CD4-positive, alpha-beta T cell treated with Interleukin-17A for 4 hours (primary cell): ENCODE results near the gene TPH1.
"Not testable (repeated sequence)": the region's sequence is repeated elsewhere in the genome, so short reads cannot be mapped to it uniquely, and the experiment has no call there.

ENCODE experiments used
- DNase-seq: peaks from one replicate; pipeline ENCODE4 v3.0.0-alpha.2; 2020; ENCODE audit warnings: mixed read lengths

Gene TPH1

GRCh38 chr11:18019650-18020049 is 26.4 kb downstream of the TPH1 start:
- no peak for DNase-seq

- no peak for DNase-seq
Measured at GRCh38 chr11:18016789-18017188, 29.3 kb downstream of the TPH1 start.

- no peak for DNase-seq
Measured at GRCh38 chr11:18014876-18015275, 31.2 kb downstream of the TPH1 start.

DNA sequence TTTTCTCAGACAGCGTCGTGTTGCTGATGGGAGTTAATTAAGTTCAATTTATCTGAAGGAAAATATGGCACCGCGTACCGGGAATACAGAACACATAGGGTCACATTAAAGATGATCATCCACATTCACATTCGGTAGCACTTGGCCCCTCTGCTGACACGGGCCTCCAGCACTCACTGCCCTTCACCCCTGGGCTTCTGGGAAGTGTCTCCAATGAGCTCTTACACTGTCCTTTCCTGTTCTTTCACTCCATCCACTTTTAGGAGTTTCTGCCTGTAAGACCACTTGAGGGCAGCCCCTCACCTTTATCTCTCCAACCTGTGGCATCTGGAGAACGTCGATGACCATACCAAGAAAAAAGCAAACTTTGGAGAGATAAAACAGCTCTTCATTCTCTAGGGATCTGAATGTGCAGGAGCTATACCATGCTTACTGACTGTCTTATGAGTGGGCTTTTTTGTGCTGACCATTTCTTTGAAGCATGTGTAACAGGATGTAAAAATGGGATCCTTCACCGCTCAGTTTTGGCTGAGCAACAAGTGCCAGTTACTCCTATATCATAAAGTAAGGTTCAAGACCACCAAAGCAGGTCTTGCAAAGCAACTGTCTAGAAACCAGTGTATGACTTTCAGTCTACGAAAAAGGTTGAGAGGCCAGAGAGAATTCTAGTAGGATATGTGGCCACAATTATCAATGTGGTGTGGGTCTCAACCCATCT is 32.1 kb downstream of the TPH1 start:
- no peak for DNase-seq

GRCh38 chr11:18012906-18013781 is 32.9 kb downstream of the TPH1 start, which contains the start of gene SERGEF:
Gene SERGEF (minus strand): TSS chr11:18013047. CDS start chr11:18013010, 37 bp downstream.
- DNase-seq = peak; percentile 98

DNA sequence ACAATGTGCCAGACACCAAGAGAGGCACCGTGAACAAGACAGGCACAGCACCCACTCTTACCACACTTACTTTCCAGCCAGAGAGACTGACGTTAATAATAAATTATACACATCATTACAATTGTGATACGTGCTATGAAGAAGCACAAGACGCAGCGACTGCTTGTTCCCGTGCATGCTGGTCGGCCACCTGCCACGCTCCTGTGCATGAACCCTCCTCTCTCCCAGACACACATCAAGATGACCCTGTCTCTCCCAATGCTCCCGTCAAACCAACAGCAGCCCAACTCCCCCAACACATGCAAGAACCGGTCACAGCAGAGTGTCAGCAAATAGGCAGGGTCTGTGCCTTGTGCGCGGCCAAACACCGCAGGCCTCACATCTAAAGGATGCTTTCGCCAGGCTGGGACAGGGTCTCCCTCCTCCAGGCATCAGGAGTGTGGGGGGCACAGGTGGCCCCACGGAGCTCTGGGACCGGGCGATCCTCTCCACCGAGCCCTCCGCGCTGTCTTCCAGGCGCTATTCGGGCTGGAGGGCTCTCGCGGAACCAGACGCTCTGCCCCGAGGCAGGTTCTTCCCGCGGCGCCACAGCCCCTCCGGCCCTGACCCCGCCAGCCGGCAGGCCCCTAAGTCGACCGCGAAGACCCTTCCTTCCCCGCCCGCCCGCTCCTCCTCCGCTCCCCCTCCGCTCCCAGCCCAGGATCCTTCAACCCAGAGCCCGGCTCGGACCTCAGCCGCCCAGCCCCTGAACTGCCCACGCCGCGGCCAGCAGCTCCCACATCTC is 33.8 kb downstream of the TPH1 start:
- DNase-seq = peak; percentile 30

- DNase-seq = no peak
Measured at GRCh38 chr11:18011633-18012032, 34.4 kb downstream of the TPH1 start.

GRCh38 chr11:18010977-18011586 is 35.0 kb downstream of the TPH1 start:
- DNase-seq = no peak

DNA sequence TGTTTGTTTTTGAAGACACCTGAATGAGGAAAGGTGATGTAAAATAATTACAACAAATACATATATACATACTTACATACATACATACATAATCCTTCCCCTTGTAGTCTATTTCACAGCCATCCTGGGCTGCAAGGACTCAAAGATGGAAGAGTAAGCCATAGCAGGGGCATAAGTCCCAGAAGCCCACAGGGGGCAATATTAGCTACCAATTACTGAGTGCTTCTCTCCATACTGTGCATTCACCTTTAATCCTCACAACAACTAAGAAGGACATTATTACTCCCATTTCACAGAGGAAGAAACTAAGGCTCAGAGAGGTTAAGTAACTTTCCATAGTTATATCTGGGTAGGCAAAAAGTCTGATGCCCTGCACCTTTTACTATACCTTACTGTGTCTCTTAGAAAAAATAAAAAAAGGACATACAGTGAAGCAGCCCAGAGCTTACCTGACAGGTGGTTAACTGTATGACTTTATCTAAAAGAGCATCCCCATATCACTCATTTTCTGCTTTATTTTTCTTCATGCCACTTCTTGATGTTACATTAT is 35.9 kb downstream of the TPH1 start:
- peak; percentile 19 for DNase-seq

- DNase-seq = no peak
Measured at GRCh38 chr11:18005376-18006129, 40.5 kb downstream of the TPH1 start.

DNA sequence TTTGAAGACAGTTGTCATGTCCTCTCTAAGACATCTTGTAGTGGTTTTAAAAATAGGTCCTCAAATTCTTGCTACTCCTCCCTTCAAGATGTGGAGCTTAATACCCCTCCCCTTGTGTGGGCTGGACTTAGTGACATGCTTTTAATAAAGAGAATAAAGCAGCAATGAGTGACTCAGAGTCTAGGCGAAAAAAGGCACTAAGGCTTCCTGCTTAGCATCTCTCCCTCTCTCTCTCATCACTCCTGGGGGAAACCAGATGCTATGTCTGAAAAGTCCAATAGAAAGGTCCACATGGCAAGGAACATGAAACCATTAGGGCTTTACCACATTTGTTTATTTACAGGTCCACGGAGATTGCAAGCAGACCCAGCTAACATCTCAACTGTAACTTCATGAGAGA is 44.9 kb downstream of the TPH1 start:
- no peak for DNase-seq

DNA sequence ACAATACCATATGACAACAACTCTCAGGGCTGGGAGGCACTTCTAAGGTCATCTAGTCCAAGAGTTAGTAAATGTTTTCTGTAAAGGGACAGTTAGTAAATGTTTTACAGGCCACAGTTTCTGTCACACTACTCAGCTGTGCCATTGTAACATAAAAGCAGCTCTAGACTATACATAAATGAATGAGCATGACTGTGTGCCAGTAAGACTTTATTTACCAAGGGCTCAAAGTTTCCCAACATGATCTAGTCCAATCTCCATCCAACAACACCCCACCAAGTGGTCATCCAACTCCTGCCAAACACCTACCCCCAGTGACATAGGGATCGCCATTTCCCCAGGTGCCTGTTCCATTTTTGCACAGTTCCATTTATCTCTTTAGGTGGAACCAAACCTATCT is 45.3 kb downstream of the TPH1 start:
- DNase-seq = no peak

DNA sequence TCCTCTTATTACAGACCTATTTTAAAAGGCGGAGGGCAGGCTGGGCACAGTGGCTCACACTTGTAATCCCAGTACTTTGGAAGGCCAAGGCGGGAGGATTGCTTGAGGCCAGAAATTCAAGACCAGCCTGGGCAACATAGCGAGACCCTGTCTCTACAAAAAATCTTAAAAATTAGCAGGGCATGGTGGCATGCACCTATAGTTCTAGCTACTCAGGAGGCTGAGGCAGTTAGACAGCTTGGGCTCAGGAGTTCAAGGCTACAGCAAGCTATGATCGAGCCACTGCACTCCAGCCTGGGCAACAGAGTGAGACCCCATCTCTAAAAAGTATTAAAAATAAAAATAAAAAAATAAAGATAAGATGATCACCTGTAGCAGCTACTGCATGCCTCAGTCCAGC is 45.9 kb downstream of the TPH1 start:
- not testable (repeated sequence) for DNase-seq
